HG03103 (cell line): ENCODE data around the gene CCDC136.

Experiments
- ATAC-seq: cut with Tn5 transposase; IDR thresholded peaks from one replicate; pipeline ENCODE4 v1.9.1; 2021; ENCODE audit warnings: low read depth; ENCODE audit not compliant: unreplicated experiment

The CCDC136 gene

DNA sequence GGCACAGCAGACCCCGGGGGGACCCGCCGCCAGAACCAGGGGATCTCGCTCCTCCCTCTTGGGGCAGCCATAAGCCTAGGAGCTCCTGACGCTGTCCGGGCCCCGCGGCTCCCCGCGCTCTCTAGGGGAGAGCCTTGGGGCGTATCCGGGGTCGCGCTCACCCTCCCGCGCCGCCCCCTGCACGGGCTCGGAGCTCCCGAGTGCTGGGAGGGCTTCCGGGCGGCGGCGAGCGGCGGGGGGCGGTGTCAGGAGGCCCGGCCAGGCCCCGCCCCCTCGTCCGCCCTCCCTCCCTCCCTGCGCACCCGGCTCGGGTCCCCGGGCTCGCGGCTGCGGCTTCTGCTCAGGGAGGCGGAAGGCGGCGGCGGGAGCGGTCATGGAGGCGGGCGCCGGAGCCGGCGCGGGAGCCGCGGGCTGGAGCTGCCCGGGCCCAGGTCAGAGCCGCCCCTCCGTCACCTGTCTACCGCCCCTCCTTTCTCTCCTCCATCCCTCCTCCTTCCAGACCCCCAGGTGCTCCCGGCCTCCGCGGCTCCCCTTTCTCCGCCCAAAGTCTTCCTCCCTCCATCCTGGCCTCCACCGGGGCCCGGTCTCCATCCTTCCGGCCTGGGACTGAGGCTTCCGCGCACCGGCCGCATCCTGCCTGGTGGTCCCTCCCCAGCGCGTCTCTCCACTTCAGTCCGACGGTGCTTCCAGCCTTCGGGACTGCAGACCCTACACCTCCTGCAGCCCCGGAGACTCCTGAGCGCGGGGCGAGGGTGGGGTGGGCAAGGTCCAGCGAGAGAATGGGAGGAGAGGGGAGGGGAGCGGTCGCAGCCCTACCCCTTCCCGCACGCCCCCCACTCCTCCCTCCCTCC lies at the start of gene CCDC136:
TSS of gene CCDC136 (plus strand) at position 848 of the 851 bp plus-strand sequence. CDS start 444 bp downstream, outside the sequence.
- peak; percentile 78 for ATAC-seq

- ATAC-seq: no peak
Measured at GRCh38 chr7:128742206-128742605, 49.6 kb upstream of the CCDC136 start.

DNA sequence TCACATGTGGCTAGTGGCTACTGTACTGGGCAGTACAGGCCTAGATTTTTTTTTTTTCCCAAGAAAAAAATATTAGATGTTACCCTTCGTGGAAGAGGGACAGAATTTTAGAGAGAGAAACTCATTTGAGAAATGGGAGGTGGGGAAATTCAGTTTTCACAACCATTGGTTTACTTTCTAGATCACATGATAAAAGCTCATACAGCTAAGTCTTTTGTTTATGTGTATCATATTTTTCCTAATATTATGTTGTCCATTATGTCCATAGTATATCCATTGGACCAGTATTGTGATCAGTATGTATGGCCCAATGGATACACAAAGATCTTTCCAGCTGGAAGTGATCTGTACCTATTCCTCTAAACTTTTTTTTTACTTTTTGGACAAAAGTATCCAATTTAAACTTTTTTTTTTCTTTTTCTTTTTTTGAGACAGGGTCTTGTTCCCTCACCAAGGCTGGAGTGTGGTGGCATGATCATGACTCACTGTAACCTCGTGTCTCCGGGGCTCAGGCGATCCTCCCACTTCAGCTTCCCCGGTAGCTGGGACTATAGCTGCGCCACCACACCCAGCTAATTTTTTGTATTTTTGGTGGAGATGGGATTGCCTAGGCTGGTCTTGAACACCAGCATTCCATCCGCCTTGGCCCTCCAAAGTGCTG lies 48.5 kb upstream of the CCDC136 start:
- no peak for ATAC-seq

- ATAC-seq: no peak
Measured at GRCh38 chr7:128744366-128744905, 47.3 kb upstream of the CCDC136 start.

DNA sequence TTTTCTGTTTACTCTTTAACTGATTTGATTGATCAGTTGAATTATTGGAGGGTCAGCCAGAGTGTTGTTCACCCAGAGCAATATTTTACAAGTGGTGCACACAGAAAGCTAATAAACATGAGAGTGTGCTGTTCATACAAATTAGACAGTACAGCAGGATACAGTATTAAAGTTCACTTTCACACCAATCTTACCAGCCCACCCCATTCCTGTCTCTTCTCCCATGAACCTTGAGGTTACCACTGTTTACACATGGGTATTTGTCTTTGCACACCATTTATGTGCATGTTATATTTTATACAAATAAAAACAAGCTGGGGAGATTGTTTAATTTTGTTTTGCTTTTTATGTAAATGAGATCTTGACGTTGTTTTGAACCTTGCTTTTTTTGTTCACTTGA lies 46.1 kb upstream of the CCDC136 start:
- no peak for ATAC-seq

- no peak for ATAC-seq
Measured at GRCh38 chr7:128747327-128748079, 44.3 kb upstream of the CCDC136 start.

GRCh38 chr7:128752251-128752650 lies 39.5 kb upstream of the CCDC136 start:
- no peak for ATAC-seq

GRCh38 chr7:128755075-128755818 lies 36.5 kb upstream of the CCDC136 start:
- no peak for ATAC-seq

GRCh38 chr7:128755819-128756476 lies 35.8 kb upstream of the CCDC136 start:
- no peak for ATAC-seq

- ATAC-seq: no peak
Measured at GRCh38 chr7:128757203-128757602, 34.6 kb upstream of the CCDC136 start.

DNA sequence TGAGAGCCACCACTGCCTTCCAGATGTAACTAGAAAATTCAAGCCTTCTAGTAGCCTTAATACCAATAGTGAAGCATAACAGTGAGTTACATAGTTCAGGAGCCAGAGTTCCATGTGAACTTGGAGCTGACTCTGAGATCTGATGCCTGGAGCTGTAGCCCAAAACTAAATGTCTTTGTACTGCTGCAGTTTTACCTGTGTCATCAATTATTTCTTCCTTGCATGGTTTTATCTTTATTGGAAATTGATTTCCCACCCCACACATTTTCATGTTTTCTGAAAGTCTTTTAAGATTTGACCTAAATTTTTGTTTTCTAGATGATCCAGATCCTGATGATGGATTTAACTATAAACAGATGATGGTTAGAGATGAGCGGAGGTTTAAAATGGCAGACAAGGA lies 33.2 kb upstream of the CCDC136 start:
- no peak for ATAC-seq

DNA sequence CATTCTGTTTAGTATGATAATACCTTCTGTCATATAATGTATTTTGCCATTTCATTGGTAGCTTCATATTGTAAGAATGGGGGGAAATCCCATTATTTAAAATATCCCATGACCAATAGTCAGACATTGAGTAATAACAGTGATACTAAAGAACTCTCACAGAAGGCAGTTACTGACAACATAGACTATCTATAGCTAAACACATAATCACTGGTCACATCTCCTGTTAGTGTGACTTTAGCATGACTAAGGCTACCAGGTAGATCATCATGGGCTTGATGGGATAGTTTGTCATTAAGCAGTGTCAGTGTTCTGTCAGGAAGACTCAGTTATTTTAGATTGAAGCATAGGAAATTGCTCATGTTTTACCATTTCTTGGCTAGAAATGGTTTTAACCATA lies 32.5 kb upstream of the CCDC136 start:
- ATAC-seq: no peak

DNA sequence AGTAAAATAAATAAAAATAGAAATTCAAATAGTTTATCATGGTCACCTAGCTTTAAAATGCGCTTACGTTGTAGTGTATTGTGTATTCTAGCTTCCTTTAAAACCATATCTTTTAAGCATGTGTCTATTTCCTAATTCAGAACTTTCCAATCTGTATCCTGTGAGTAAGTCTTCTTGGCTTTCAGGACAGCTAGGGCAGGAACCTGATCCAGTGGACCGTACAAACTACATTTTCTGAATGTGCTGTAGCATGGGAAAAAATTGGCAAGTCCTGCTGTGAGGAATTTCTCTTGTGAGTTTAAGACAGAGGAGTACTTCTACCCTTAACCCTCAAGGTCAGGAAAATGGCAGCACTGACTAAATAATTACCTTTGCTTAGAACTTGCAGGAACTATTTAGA lies 28.2 kb upstream of the CCDC136 start:
- ATAC-seq: no peak

GRCh38 chr7:128767475-128768110 lies 24.2 kb upstream of the CCDC136 start:
- ATAC-seq: no peak

- no peak for ATAC-seq
Measured at GRCh38 chr7:128770233-128770632, 21.5 kb upstream of the CCDC136 start.

DNA sequence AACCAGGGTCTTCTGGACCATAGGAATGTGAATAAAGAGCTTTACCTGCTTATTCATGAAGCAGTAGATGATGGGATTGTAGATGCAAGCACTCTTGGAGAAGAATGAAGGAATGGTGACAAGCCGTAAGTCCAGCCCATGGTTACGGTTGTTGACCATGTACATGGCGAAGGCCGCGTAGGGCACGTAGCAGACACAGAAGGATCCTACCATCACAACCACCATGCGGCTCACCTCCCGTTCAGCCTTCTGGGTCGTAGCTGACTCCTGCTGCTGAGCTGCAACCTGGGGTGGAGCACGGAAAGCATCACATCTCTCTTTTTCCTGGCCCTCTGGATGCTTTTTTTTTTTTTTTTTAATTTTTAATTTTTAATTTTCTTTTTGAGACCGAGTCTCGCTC lies 18.2 kb upstream of the CCDC136 start:
- no peak for ATAC-seq

- ATAC-seq: no peak
Measured at GRCh38 chr7:128774029-128774689, 17.6 kb upstream of the CCDC136 start.

- ATAC-seq: no peak
Measured at GRCh38 chr7:128774921-128775320, 16.8 kb upstream of the CCDC136 start.
